Measurements from ENCODE around the gene SBNO2.
A peak's percentile ranks its signal among the peaks of the same experiment; 100 is the strongest.

The SBNO2 gene

DNA sequence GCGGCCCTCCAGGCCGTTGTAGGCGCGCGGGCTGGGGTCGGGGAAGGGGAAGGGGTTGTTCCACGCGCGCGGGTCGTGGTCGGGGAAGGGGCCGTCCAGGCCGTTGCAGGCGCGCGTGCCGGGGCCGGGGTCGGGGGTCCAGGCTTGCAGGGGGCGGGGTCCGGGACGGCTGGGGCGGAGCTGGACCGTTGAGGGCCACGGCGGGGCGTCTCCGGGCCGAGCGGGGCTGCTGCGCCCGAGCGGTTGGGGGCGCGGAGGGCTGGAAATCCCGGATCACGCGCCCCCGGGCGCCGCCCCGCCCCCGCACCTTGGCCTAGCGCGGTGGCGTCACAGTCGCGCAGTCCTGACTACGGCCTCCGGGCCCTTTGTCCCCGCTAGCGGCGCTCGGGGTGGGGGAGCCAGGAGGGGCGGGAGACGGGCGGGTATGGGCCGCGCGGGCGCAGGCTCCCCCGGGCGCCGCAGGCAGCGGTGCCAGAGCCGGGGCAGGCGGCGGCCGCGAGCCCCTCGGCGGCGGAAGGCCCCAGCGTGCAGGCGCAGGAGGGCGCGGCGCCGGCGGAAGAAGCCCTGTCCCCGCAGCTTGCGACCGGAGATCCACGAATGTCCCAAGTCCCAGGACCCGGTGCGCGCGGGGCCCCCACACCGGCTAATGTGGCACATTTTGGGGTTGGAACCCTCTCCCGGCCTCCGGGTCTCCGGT is 69.6 kb downstream of the SBNO2 start:
- DNase-seq, result no peak

DNA sequence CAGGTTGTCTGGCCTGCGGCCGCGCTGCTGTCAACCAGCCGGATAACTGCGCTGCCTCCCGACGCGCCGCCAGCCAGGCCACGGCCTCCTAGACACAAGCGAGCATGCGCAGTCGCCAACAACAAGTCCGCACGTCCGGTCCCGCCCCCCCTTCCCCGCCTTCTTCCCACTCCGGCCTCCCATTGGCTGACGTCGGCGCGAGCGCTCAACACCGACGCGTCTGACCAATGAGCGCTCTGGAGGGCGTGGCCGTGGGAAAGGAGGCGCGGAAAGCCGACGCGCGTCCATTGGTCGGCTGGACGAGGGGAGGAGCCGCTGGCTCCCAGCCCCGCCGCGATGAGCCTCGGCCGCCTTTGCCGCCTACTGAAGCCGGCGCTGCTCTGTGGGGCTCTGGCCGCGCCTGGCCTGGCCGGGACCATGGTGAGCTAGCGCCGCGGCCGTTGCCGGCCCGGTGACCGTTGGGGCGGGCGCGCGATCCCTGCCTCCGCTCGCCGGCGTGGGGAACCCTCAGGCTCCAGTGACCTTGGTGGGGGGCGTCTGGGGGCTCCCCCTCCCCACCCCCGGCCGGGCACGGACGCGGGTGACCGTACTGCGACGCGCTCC is 70.3 kb downstream of the SBNO2 start, which contains the start of gene GPX4:
GPX4 (plus strand) TSS at position 287 of the 603 bp plus-strand sequence; CDS start at position 337, 50 bp downstream.
- DNase-seq, result peak; percentile 92

DNA sequence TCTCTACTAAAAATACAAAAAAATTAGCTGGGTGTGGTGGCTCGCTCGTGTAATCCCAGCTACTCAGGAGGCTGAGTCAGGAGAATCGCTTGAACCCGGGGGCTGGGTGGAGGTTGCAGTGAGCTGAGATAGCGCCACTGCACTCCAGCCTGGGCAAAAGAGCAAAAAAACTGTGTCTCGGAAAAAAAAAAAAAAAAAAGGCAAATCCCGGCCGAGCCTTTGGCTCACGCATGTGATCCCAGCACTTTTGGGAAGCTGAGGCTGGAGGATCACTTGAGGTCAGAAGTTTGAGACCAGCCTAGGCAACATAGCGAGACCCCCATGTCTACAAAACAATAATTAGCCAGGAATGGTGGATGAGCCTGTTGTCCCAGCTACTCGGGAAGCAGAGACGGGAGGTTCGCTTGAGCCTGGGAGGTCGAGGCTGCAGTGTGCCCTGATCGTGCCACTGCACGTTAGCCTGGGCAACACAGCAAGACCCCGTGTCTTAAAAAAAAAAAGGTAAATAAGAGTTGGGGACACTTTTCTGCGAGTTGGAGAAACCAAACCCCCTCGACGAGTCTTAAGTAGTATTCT is 70.8 kb downstream of the SBNO2 start:
- DNase-seq, result no peak

DNA sequence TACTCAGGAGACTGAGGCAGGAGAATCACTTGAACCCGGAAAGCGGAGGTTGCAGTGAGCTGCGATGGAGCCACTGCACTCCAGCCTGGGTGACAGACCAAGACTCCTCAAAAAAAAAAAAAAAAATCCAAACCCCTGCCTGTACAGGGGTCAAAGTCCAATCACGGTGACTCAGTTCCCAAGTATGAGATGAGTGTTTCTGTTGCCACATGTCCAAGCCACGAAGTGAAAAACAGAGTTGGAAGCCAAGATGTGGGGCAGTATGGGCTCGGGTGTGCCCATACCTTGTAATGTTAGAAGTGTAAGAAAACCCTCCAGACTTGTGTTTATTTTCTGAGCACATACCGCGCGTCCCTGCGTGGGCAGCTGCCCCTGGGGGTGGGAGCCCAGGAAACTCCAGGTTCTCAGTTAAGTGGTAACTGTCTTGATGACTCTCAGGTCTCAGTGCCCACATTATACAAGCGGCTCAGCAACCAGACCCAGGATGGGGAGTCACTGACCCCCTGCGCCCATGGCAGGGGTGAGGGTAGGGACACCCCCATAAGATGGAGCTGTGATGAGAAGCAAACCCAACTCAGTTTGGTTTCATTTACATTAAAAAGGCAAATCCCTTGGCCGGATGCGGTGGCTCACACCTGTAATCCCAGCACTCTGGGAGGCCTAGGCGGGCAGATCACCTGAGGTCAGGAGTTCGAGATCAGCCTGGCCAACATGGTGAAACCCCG is 71.5 kb downstream of the SBNO2 start:
- no peak for DNase-seq

DNA sequence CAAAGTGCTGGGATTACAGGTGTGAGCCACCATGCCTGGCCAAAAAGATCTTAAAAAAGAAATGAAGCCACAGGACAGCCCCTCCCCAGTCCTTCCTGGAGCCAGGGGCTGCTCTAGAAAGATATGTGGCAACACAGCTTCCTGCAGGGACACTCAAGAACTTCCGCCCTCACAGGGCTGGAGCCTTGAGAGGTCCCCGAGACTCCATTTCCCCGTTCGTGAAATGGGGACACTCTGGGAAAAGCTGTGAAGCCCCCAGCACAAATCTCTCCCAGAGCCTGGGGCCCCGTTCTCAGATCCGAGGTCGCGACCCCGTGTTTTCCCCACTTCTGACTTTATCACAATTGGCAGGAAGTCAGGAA is 72.8 kb downstream of the SBNO2 start:
- DNase-seq, result no peak

DNA sequence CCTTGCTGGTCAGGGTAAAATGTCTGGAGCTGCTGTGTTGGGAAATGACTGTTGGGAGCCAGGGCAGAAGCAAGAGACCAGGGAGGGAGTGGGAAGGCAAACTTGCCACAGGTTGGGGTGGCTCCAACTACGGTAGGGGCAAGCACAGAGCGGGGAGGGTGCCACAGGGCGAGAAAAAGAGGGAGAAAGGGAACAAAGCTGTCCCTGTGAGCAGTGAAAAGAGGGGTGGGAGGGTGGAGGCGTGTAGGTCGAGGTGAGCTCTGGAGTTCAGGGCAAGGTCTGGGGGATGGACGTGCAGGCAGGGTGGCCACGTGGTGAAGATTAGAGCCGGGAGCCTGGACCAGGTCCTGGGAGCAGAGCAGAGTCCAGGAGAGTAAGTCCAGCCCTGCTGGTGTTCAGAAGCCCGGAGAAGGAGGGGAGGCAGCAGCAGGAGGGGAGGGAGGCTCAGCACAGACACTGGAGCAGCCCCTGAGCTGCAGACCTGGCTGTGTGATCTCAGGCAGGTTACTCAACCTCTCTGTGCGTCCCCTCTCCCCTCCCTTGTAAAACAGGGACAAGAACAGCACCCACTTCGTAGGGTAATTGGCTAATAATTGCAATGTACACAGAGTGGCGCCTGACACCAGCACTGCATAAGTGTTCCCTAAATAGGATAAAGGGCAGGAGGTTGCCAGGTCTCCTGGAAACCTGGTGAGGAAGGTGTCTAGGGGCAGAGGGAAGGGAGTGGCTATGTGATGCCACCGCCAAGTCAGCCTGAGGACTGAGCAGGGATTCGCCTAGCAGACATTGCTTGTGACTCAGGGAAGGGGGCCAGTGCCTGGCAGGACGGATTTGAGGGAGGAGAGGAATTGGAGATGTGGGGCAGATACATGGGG is 75.7 kb downstream of the SBNO2 start:
- DNase-seq, result no peak

DNA sequence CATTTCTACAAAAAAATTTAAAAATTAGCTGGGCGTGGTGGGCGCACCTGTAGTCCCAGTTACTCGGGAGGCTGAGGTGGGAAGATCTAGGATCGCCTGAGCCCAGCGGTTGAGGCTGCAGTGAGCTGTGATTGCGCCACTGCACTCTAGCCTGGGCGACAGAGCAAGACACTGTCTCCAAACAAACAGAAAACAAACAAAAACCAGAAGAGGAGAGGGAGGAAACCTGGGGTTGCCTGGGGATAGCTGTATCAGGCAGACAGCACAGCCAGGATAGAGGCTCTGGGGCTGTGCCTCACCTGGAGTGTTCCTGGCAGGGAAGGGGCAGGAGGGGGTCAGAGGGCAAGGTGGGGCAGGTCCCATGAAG is 76.3 kb downstream of the SBNO2 start:
- DNase-seq, result no peak

DNA sequence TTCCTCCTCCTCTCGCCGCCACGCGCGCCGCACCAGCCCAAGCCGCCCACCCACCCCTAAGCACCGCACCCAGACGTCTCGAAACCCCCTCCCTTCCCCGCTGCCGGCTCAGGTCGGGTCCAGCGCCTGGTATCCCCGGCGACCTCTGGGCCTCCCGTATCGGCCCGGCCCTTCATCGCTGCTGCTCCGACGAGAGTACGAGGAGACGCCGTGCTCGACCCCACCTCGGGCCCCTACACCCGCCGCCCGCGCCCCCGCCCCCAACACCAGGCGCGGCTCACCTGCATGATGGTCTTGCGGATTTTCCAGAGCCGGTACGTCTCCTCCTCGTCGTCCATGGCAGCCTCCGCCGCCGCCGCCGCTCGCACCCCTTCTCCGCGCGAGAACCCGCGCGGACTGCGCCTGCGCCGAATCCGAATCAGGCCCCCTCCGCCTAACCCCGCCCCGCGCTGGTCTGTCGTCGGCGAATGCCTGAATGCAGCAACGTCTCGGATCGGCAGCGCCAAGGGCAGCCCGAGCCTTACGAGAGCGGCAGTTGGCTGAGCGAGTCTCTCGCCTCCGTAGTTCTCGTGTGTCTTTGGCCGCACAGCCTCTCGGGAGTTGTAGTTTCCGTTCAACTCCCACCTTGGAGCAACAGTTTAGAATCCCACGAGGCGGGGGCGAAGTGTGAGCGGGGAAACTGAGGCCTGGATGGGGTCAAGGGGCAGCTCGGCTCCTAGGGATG is 78.9 kb downstream of the SBNO2 start, which contains the start of gene POLR2E:
POLR2E (minus strand) TSS at position 398 of the 724 bp plus-strand sequence; CDS start at position 338, 60 bp downstream.
- peak; percentile 70 for DNase-seq

DNA sequence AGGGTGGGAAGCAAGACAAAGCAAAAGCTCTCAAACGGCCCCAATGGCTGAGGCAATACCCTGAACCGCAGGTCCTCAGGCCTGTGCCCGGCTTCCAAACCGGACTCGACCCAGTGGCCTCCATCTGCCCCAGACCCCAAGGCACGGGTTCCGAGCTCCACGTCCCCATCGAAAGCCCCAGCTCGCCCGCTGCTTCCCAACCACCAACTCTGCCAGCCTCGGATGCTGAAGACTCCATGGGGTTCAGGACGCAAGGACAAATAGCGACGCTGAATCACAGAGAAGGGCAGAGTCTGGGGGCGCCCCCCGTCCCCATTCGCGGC is 79.5 kb downstream of the SBNO2 start:
- DNase-seq, result no peak

DNA sequence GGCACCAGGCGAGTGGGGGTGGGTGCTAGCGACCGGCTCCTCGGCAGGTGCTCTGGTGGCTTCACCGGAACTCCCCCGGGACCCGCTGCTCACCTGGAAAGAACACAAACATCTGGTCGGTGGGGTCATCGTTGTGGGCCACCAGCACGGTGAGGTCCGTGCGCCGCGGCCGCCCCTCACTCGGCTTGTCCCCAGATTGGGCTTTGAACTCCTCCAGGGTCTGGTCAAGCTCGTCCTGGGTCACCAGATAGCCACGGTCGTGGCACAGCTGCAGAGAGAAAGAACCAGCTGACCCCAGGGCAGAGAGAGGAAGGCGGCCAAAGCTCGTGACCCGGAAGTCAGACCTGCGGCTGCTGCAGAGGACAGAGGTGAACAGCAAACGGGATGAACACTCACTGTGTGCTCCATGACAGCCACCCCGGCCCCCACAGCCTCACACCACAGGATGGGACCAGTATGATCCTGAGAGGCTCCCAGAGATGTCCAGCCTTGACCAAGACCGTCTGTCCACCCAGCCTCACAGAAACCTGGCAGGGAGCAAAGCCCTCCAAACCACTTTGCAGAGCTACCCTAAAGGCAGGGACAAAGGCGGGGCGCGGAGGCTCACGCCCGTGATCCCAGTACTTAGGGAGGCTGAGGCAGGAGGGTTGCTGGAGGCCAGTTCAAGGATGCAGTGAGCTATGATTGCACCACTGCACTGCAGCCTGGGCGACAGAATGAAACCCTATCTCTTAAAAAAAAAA is 80.1 kb downstream of the SBNO2 start:
- DNase-seq, result no peak

DNA sequence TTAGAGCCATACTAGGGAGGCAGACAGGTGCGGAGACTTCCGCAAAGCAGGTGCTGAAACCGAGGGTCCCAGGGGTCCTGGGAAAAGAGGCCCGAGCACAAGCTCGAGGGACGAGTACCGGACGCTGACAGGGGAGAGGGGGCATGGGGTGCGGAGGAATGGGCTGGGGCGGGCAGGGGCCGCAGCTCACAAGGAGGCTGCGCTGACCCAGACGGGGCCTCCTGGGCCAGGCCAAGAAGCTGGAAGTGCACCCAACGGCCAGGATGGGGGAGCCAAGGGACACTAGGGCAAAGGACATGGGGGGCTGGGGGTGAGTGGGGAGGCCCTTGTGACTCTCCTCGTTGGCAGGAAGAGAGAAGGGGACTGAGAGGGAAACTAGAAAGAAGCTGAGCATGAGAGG is 80.7 kb downstream of the SBNO2 start:
- DNase-seq, result no peak

DNA sequence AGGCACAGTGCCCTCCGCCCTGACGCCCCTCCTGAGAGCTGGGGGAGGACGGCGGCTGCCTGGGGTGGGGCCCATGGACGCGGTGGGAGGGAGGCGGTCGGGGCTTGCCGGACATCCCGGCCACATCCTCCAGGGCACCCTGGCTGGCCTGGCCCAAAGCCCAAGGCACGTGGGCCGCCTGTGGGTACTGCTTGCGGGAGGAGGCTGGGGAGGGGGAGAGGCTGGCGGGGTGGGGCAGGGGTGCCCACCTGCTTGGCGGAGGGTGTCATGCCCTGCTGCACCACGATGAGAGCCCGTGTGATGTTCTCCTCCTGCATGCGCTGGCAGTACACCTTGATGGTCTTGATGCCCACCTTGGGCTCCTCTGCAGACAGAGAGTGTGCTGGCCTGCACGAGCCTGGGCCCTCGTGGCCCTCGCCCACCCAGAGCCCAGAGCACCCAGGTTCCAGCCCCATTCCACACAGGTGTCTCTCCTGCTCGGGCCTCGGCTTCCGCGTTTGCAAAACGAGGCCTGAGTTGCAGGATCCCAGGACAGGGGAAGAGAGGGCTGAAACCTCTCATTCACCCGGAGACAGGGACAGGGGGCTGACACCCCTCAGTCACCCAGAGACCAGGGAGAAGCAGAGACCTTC is 82.4 kb downstream of the SBNO2 start:
- DNase-seq, result no peak

DNA sequence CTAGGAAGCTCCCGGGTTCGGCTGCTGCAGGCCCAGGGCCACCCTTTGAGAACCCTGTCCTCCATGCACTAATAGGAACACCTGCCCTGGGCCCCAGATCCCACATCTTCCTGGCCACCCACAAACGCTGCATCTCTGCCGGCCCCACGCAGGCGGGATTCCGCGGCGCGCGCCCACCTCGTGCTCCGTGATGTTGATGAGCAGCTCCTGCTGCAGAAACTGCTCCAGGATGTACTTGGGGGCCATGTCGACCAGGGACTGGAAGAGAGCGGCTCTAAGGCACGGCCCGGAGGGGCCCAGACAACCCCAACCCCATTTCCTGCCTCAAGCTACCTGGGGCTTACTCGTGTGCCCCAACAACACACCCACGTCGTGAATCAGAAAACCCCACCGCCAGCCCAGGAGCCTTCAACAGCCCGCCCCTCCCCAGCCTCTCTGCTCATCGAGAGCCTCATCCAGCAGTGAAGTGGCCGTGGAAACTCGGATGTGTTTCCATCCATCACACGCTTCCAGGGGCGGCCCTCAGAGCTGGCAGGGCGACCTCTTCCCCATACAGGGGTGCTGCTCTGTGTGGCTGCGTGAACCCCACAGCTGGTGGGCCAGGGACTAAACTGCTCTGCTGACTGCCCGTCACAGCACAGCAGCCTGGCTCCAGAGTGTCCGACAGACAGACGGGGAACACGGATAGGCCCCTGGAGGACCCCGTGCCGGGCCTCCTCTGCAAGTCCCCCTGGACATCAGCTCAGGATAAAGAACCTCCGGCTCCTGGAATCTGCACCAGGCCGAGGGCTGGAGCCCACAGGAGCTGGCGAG is 83.1 kb downstream of the SBNO2 start:
- no peak for DNase-seq

DNA sequence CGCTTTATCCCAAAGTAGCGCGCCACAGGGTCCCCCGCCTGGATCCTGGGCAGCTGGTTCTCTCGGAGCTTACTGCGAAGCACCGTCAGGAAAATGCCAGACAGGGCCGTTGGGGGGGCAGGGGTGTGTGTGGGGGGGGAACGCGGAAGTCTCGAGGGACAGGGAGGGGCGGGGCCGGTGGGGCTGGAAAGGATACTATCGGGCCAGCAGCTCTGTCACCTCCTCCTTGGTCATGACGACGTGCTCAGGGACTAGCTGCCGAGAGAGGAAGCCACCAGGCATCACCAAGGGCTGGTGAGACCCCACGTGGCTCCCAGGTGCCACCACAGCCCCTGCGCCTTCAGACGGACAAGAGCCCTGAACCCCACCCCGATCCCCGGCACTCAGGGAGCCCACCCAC is 84.2 kb downstream of the SBNO2 start:
- DNase-seq, result no peak

DNA sequence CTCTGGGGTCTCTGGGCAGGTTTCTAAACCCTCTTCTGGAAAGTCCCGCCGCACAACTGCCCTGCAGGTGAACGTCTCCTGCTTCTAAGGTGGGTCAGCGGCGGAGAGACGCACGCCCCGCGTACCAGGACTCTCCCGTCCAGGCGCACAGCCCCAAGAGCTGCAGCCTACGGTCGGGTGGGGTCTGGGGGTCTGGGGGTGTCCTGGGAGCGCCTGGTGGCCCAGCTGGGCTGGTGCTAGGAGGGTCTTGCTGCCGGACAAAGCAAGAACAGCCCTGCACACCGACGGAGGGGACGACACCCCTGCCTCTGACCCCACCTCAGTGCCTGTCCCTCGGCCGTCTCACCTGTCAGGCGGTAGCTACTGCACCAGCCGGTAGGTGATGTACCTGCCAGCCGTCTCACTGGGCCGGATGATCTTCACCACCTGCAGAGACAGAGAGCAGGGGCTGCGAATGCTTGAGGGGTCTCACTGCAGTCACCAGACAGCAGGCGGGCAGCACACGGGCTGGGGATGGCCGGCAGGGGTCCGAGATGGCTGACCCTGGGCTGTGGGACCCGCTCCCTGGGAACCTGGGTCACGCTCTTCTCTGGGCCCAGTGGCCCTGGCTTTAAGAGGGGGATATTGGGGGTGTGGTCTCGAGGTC is 84.8 kb downstream of the SBNO2 start:
- DNase-seq, result no peak

DNA sequence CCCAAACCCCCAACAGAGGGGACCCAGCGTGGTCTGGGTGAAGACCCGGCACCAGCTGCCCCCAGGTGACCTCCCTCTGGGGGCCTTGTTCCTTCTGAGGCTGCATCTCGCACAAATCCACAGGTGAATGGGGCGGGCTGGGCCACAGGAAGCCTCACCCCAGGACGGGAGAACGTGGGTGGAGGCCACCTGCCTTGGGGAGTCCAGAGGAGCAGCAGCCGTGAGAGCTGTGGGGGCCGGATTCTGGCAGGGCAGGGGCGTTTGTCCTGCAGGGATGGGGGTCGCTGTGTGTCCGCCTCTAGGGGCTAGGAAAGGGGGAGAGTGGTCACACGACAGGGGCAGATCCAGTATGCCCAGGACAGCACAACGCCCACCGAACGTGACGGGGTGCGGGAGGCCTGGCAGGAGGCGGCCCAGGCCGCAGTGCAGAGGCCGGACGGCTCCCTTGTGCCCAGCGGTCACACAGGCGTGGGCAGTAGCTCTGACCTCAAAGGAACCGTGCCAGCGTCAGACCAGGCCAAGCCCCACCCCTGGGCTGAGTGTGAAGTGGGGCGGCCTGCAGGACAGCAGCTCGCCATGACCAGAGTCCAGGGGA is 85.6 kb downstream of the SBNO2 start:
- DNase-seq, result no peak

DNA sequence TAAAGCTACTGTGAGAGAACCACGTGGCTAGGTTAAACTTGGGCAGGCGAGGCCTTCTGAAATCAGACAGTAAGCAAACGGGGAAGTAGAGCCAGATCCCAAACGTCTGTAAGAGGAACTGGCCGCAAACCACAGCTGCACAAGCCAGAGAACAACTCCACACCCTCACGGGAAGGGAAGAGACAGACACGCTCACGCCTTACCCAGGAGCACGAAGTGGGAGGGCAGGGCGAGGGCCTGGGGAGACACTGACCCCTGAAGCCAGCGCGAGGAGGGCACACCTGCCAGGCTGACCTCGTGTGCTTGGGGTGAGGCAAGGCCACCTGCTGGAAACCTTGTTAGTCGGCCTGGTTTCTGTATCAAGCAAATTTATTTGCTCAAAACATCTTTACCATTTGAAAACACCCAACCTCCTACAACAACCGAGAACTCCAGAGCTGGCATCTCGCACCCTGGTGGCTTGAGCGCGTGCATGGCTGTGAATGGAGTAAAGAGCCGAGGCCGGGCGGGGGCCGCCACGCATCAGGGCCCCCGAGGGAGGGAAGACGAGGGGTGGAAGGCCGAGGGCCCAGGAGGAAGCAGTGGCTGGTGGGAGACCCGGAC is 86.2 kb downstream of the SBNO2 start:
- no peak for DNase-seq

DNA sequence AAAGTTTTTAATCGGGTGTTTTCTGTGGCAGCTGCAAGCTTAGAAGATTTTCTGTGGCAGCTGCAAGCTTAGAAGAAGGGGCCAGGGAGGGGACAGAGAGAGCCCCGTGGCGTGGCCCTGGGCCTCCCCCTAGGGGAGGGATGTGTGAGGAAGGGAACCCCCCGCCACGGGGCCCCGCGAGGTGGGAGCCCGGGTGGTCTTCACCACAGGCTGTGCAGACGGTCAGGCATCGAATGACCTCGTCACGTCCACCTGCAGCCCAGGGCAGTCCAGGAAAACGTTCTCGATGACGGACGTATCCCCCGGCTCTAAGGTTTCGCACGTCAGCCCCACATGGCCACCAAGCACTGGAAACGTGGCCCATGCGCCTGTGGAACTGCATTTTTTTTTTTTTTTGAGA is 87.5 kb downstream of the SBNO2 start:
- no peak for DNase-seq

Measured in NCI-H526 treated with DMSO at 0.1 percent for 48 hours (cell line).